ENCODE data around the gene TNPO3. TPM values are rescaled to one million over a fixed set of nuclear protein-coding genes. Genes with fewer than 3 reads are reported as not detected.
A peak's percentile ranks its signal among the peaks of the same experiment; 100 is the strongest.

TNPO3 gene
- total RNA-seq, 1 donor from 2014 or later = 56.2 TPM

DNA sequence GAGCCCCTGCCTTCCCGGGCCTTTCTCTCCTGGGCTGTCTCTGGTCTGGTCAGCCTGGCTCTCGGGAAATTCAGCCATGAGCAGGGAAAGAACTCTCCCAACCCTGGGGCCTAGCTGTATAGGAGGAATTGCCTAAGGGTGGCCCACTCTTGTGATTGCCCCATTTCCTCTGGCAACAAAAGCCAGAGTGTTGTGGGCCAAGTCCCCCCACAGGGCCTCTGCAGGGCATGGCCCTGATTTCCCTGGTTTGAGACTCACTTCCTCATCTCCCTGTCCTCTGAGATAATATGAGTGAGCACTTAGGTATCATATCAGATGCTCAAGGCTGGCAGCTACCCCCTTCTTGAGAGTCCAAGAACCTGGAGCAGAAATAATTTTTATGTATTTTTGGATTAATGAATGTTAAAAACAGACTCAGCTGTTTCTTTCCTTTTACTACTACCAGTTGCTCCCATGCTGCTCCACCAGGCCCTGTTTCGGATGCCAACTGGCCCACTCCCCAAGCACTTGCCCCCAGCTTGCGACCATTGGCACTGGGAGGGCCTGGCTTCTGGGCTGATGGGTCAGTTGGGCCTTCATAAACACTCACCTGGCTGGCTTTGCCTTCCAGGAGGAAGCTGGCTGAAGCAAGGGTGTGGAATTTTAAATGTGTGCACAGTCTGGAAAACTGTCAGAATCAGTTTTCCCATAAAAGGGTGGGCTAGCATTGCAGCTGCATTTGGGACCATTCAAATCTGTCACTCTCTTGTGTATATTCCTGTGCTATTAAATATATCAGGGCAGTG, 105.7 kb downstream of the TNPO3 start:
- Mint-ChIP-seq H3K4me3 (no peak overlapping the region), H3K9me3 (no peaks in the 10 kb centered on the region), H3K4me1 (peaks cover 32% of the 10 kb centered on the region), H3K27me3 (no peaks in the 10 kb centered on the region), H3K27ac (no peak overlapping the region), H3K36me3 (ENCODE audit: low read depth) (peaks cover 94% of the 10 kb centered on the region)
- CTCF ChIA-PET = interaction anchor here (1.1 kb wide), 1 partner anchor 11 kb away, joined by 3 read pairs; the partner anchor contains the start of gene IRF5
- intact Hi-C loops (cut with micrococcal nuclease) = no loop called here
- DNase-seq (no peak), ATAC-seq (ENCODE audit: low read depth) (peak; percentile 23)
- no peak for TF ChIP-seq CTCF (IDR thresholded peaks at IDR 0.05)
- POLR2A ChIA-PET = interaction anchor here (0.9 to 3.0 kb wide), 5 partner anchors 8 to 60 kb away, joined by 3 to 12 read pairs (median 7); no protein-coding TSS in a partner anchor

- intact Hi-C loops (cut with micrococcal nuclease) = no loop called here
- no peak for TF ChIP-seq CTCF (IDR thresholded peaks at IDR 0.05)
- H3K27me3 Mint-ChIP-seq = no peaks in the 10 kb centered on the region
- no peak for DNase-seq
- ChIA-PET POLR2A (interaction anchor here (1.1 to 3.0 kb wide), 4 partner anchors 9 to 20 kb away, joined by 5 to 12 read pairs (median 8); no protein-coding TSS in a partner anchor), CTCF (interaction anchor here (1.1 kb wide), 1 partner anchor 11 kb away, joined by 3 read pairs; the partner anchor contains the start of gene IRF5)
- no peak for ATAC-seq (ENCODE audit: low read depth)
- H3K27ac Mint-ChIP-seq = peak overlapping the region; percentile 46
- no peaks in the 10 kb centered on the region for H3K9me3 Mint-ChIP-seq
- peaks cover 30% of the 10 kb centered on the region for H3K4me1 Mint-ChIP-seq
- peaks cover 92% of the 10 kb centered on the region for H3K36me3 Mint-ChIP-seq (ENCODE audit: low read depth)
- H3K4me3 Mint-ChIP-seq = no peak overlapping the region
Measured at GRCh38 chr7:128948312-128948973, 106.5 kb downstream of the TNPO3 start.

DNA sequence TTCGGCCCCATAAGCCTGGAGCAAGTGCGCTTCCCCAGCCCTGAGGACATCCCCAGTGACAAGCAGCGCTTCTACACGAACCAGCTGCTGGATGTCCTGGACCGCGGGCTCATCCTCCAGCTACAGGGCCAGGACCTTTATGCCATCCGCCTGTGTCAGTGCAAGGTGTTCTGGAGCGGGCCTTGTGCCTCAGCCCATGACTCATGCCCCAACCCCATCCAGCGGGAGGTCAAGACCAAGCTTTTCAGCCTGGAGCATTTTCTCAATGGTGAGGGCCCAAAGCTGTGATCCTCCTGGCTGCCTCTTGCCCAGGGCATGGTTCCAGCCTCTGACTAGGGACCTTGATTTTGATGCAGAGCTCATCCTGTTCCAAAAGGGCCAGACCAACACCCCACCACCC, 107.1 kb downstream of the TNPO3 start:
- no peaks in the 10 kb centered on the region for H3K9me3 Mint-ChIP-seq
- CTCF ChIA-PET = interaction anchor here (1.1 kb wide), 2 partner anchors 10 to 47 kb away, joined by 3 read pairs; partner anchors contain the start of gene IRF5
- H3K27me3 Mint-ChIP-seq = no peaks in the 10 kb centered on the region
- no peak for ATAC-seq (ENCODE audit: low read depth)
- H3K4me1 Mint-ChIP-seq = peaks cover 29% of the 10 kb centered on the region
- POLR2A ChIA-PET = interaction anchor here (1.1 to 3.0 kb wide), 5 partner anchors 8 to 32 kb away, joined by 3 to 12 read pairs (median 7); no protein-coding TSS in a partner anchor
- TF ChIP-seq CTCF (IDR thresholded peaks at IDR 0.05) = no peak
- DNase-seq = no peak
- H3K36me3 Mint-ChIP-seq (ENCODE audit: low read depth) = peaks cover 90% of the 10 kb centered on the region
- no peak overlapping the region for H3K4me3 Mint-ChIP-seq
- intact Hi-C loops (cut with micrococcal nuclease) = loop anchor here (1.0 kb wide), 1 partner anchor 44 kb away; no protein-coding TSS in a partner anchor
- H3K27ac Mint-ChIP-seq = peak overlapping the region; percentile 46

- CTCF ChIA-PET = interaction anchor here (1.0 to 1.1 kb wide), 2 partner anchors 33 to 47 kb away, joined by 3 read pairs; no protein-coding TSS in a partner anchor
- TF ChIP-seq CTCF (IDR thresholded peaks at IDR 0.05) = no peak
Measured at GRCh38 chr7:128946936-128947830, 107.7 kb downstream of the TNPO3 start.

More at GRCh38 chr7:128946936-128947830, 107.7 kb downstream of the TNPO3 start:
- peaks cover 26% of the 10 kb centered on the region for H3K4me1 Mint-ChIP-seq
- ATAC-seq (ENCODE audit: low read depth) (peak; percentile 45), DNase-seq (no peak)
- peaks cover 88% of the 10 kb centered on the region for H3K36me3 Mint-ChIP-seq (ENCODE audit: low read depth)
- no peaks in the 10 kb centered on the region for H3K27me3 Mint-ChIP-seq
- H3K4me3 Mint-ChIP-seq = no peak overlapping the region
- intact Hi-C loops (cut with micrococcal nuclease) = loop anchor here (1.0 kb wide), 1 partner anchor 43 kb away; no protein-coding TSS in a partner anchor
- no peak overlapping the region for H3K27ac Mint-ChIP-seq
- H3K9me3 Mint-ChIP-seq = no peaks in the 10 kb centered on the region
- POLR2A ChIA-PET = interaction anchor here (0.5 to 3.0 kb wide), 7 partner anchors 8 to 333 kb away, joined by 3 to 14 read pairs (median 7); no protein-coding TSS in a partner anchor

All from activated B cell treated with CpG ODN at 0.5 μM for 24 hours (primary cell).